ENCODE measurements around the gene SENP1.
A peak's percentile ranks its signal among the peaks of the same experiment; 100 is the strongest.

SENP1 gene

GRCh38 chr12:48123169-48123568 is 17.3 kb upstream of the SENP1 start:
- no peak for DNase-seq (ENCODE audit: low read depth)
- H3K4me3 ChIP-seq (ENCODE audit: low read depth, low read length): no peak overlapping the region
- TF ChIP-seq, protein P1, sequence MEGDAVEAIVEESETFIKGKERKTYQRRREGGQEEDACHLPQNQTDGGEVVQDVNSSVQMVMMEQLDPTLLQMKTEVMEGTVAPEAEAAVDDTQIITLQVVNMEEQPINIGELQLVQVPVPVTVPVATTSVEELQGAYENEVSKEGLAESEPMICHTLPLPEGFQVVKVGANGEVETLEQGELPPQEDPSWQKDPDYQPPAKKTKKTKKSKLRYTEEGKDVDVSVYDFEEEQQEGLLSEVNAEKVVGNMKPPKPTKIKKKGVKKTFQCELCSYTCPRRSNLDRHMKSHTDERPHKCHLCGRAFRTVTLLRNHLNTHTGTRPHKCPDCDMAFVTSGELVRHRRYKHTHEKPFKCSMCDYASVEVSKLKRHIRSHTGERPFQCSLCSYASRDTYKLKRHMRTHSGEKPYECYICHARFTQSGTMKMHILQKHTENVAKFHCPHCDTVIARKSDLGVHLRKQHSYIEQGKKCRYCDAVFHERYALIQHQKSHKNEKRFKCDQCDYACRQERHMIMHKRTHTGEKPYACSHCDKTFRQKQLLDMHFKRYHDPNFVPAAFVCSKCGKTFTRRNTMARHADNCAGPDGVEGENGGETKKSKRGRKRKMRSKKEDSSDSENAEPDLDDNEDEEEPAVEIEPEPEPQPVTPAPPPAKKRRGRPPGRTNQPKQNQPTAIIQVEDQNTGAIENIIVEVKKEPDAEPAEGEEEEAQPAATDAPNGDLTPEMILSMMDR (IDR thresholded peaks at IDR 0.05; ENCODE audit: low read depth, low read length, missing control alignments): no peak

GRCh38 chr12:48122065-48122834 is 16.4 kb upstream of the SENP1 start:
- H3K4me3 ChIP-seq (ENCODE audit: low read depth, low read length): no peak overlapping the region
- TF ChIP-seq, protein P1 (IDR thresholded peaks at IDR 0.05; ENCODE audit: low read depth, low read length, missing control alignments): no peak
- no peak for DNase-seq (ENCODE audit: low read depth)

DNA sequence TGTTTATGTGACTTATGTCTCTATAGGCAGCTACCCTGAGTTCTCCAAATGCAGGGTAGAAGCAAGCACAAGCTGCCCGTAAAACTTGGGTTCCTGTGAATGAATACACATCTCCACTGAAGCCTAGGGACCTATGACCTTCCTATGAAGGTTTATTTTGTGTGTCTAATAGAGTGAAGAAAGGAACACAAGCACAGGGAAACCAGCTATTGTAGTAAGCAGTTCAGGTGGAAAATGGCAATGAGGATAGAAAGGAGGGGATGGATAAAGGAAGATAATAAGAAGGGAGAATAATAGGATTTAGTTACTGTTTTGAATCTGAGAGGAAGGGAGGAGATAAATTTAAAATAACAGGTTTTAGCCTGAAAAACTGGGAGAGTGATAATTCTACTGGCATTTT is 15.6 kb upstream of the SENP1 start:
- no peak overlapping the region for H3K4me3 ChIP-seq (ENCODE audit: low read depth, low read length)
- DNase-seq (ENCODE audit: low read depth): no peak
- TF ChIP-seq, protein P1 (IDR thresholded peaks at IDR 0.05; ENCODE audit: low read depth, low read length, missing control alignments): no peak

GRCh38 chr12:48119834-48120195 is 13.9 kb upstream of the SENP1 start:
- H3K4me3 ChIP-seq (ENCODE audit: low read depth, low read length): peak overlapping the region; percentile 86
- no peak for DNase-seq (ENCODE audit: low read depth)
- TF ChIP-seq, protein P1 (IDR thresholded peaks at IDR 0.05; ENCODE audit: low read depth, low read length, missing control alignments): no peak

GRCh38 chr12:48119078-48119833 is 13.4 kb upstream of the SENP1 start, which contains the start of gene PFKM:
Gene PFKM, plus strand, starts transcription at chr12:48119364. Its CDS starts 3,411 bp downstream, at chr12:48122775.
- TF ChIP-seq, protein P1 (IDR thresholded peaks at IDR 0.05; ENCODE audit: low read depth, low read length, missing control alignments): no peak
- DNase-seq (ENCODE audit: low read depth): peak; percentile 86
- peak within 1 kb of the TSS; percentile 86 for H3K4me3 ChIP-seq (ENCODE audit: low read depth, low read length)

GRCh38 chr12:48118284-48118871 is 12.5 kb upstream of the SENP1 start:
- TF ChIP-seq, protein P1 (IDR thresholded peaks at IDR 0.05; ENCODE audit: low read depth, low read length, missing control alignments): no peak
- DNase-seq (ENCODE audit: low read depth): no peak
- H3K4me3 ChIP-seq (ENCODE audit: low read depth, low read length): peak overlapping the region; percentile 86; the same call in 1 of the 2 replicates

Data from GM12864 (cell line).